Loucy (cell line): ENCODE results near the gene ACOT4.

ENCODE experiments used
- CTCF ChIP-seq: fragments of 200-600 bp; sonication (generic); conservative IDR thresholded peaks from 2 replicates; pipeline ENCODE4 v1.5.1; 2014; ENCODE audit warnings: mild to moderate bottlenecking, antibody characterized with exemption, low read length
- EZH2phosphoT487 ChIP-seq: fragments of 200-600 bp; IDR thresholded peaks from 2 replicates; pipeline ENCODE4 v1.6.1; 2018; ENCODE audit warnings: antibody characterized with exemption, mild to moderate bottlenecking, moderate library complexity, borderline replicate concordance

DNA sequence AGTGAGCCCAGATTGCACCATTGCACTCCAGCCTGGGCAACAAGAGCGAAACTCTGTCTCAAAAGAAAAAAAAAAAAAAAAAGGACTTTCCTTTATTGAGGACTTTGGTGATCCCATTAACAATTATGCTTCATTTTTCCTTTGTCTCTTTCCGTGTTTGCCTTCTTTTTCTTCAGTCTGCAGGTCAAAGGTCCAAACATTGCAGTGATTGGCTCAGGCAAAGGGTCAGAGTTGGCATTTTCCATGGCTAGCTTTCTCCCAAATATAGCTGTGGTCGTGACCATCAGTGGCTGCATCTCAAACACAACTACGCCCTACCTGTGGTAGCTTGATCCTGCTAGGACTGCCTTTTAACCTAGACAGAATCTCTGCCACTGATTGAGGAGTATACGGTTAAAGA, 46.2 kb downstream of the ACOT4 start:
- TF ChIP-seq CTCF, result no peak
- no peak for TF ChIP-seq EZH2phosphoT487
